ENCODE measurements around the gene ST3GAL4. TPM values are rescaled to one million over a fixed set of nuclear protein-coding genes. Genes with fewer than 3 reads are reported as not detected.
A peak's percentile ranks its signal among the peaks of the same experiment; 100 is the strongest.
"Not testable (repeated sequence)": the region's sequence is repeated elsewhere in the genome, so short reads cannot be mapped to it uniquely, and the experiment has no call there.

The ST3GAL4 gene
- total RNA-seq, 1 experiment from 2014 or later: 13.6 TPM

DNA sequence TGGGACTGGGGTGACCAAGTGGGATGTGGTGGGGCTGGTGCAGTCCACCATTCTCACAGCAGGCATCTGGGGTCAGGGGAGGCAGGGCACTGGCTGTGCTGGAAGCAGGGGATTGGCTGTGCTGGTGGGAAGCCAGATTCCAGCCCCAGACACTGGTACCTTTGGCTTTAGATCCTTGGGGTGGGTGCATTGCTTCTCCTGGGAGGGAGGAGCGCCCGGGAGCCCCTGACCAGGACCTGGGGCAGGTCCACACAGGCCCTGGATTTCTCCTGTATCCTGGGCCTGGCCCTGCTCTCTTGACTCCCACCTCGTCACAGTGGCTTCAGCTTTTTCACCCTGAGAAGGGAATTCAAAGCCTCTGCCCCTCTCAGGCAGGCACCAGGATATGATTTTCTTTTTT is 38.5 kb downstream of the ST3GAL4 start:
- no peak overlapping the region for H2BK12ac ChIP-seq (ENCODE audit: insufficient read length, low read depth, low read length)
- H3K9me3 Mint-ChIP-seq: no peaks in the 10 kb centered on the region; a peak in 1 of 5 replicates
- H3K79me2 ChIP-seq (ENCODE audit: insufficient read depth, low read length): no peaks in the 10 kb centered on the region
- TF ChIP-seq, protein P1, sequence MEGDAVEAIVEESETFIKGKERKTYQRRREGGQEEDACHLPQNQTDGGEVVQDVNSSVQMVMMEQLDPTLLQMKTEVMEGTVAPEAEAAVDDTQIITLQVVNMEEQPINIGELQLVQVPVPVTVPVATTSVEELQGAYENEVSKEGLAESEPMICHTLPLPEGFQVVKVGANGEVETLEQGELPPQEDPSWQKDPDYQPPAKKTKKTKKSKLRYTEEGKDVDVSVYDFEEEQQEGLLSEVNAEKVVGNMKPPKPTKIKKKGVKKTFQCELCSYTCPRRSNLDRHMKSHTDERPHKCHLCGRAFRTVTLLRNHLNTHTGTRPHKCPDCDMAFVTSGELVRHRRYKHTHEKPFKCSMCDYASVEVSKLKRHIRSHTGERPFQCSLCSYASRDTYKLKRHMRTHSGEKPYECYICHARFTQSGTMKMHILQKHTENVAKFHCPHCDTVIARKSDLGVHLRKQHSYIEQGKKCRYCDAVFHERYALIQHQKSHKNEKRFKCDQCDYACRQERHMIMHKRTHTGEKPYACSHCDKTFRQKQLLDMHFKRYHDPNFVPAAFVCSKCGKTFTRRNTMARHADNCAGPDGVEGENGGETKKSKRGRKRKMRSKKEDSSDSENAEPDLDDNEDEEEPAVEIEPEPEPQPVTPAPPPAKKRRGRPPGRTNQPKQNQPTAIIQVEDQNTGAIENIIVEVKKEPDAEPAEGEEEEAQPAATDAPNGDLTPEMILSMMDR (conservative IDR thresholded peaks at IDR 0.05): no peak
- H4K5ac ChIP-seq (ENCODE audit: insufficient read length, low read depth, low read length): no peak overlapping the region
- peaks cover 0 to 2% (median 0%) of the 10 kb centered on the region in 3 experiments; a peak in 2 of 7 replicates for H3K36me3 Mint-ChIP-seq (ENCODE audit: insufficient read depth in 1 of 3, low read depth in 3 of 3)
- H3K27ac Mint-ChIP-seq: peak overlapping the region in 1 of 3 experiments; percentile 75; a peak in 1 of 7 replicates
- H3K23me2 ChIP-seq (ENCODE audit: insufficient read length, low read depth, low read length, poor library complexity, severe bottlenecking): no peaks in the 10 kb centered on the region
- no CpG with 5 or more reads among the region's 3 CpGs for WGBS (ENCODE audit: extremely low coverage, insufficient read length, low lambda C conversion rate)
- H3K27me3 ChIP-seq (ENCODE audit: insufficient read depth, low read length): no peaks in the 10 kb centered on the region
- no peak overlapping the region for H2AK5ac ChIP-seq (ENCODE audit: insufficient read length, low read length)
- no peaks in the 10 kb centered on the region for H4K20me1 ChIP-seq (ENCODE audit: control insufficient read depth, insufficient read depth, insufficient read length)
- H3K27ac ChIP-seq (ENCODE audit: insufficient read length, low read depth, low read length): no peak overlapping the region
- H3T11ph ChIP-seq (ENCODE audit: low read length): no peak overlapping the region
- H3K79me1 ChIP-seq (ENCODE audit: insufficient read depth, low read depth, low read length, poor library complexity, severe bottlenecking): no peaks in the 10 kb centered on the region
- no peak overlapping the region for H3K4me3 Mint-ChIP-seq
- H3K9ac ChIP-seq (ENCODE audit: extremely low read depth, insufficient read length, low read length): no peak overlapping the region
- H4K91ac ChIP-seq (ENCODE audit: insufficient read length, low read depth, low read length): no peak overlapping the region
- H2BK20ac ChIP-seq (ENCODE audit: low read depth, low read length, poor library complexity, severe bottlenecking): no peak overlapping the region
- H3K4me1 ChIP-seq (ENCODE audit: insufficient read depth, low read length): no peaks in the 10 kb centered on the region
- H2BK5ac ChIP-seq (ENCODE audit: insufficient read length, low read length): no peak overlapping the region
- no peaks in the 10 kb centered on the region for H3K27me3 Mint-ChIP-seq (ENCODE audit: low read depth)
- H3K23ac ChIP-seq (ENCODE audit: insufficient read length, low read depth, low read length): no peak overlapping the region
- H2AFZ ChIP-seq (ENCODE audit: low read length): no peak overlapping the region
- H3K9me3 ChIP-seq (ENCODE audit: control insufficient read depth, low read depth, low read length): no peaks in the 10 kb centered on the region
- H3K4me1 Mint-ChIP-seq: peaks cover 13 to 17% of the 10 kb centered on the region in 2 experiments
- H4K8ac ChIP-seq (replicated peaks; ENCODE audit: insufficient read length, low read depth, low read length): no peak overlapping the region
- no peak overlapping the region for H3K56ac ChIP-seq (ENCODE audit: insufficient read length, low read depth, low read length)
- no peak overlapping the region for H2BK15ac ChIP-seq (ENCODE audit: low read depth, low read length)
- DNase-seq: no peak
- H3K4me2 ChIP-seq (ENCODE audit: insufficient read depth, insufficient read length, low read length): no peak overlapping the region
- H3K18ac ChIP-seq (ENCODE audit: insufficient read length, low read depth, low read length): no peak overlapping the region
- H3K14ac ChIP-seq (ENCODE audit: insufficient read depth, low read length): no peak overlapping the region
- H2BK120ac ChIP-seq (ENCODE audit: low read depth, low read length, poor library complexity, severe bottlenecking): no peak overlapping the region
- H3K4ac ChIP-seq (ENCODE audit: low read depth, low read length): no peak overlapping the region

DNA sequence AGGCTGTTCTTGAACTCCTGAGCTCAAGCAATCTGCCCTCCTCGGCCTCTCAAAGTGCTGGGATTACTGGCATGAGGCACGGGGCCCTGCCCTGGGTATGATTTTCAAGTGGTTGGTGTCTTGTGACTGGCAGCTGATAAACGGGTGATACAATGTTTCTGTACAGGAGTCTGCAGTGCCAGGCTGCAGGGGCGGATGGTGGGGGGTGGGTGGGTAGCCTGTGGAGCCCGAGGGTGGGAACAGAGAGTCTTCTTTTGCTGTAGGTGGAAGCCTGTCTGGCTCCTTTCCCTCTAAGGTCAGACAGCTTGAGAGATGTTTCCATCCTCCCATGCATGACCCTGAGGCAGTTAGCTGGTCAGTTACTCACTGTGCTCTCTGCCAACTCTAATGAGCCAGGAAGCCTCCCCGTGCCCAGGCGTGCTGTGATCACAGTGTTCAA is 39.2 kb downstream of the ST3GAL4 start:
- not testable (repeated sequence) for H2BK15ac ChIP-seq (ENCODE audit: low read depth, low read length); H3T11ph ChIP-seq (ENCODE audit: low read length); H3K56ac ChIP-seq (ENCODE audit: insufficient read length, low read depth, low read length); H3K9ac ChIP-seq (ENCODE audit: extremely low read depth, insufficient read length, low read length); H4K5ac ChIP-seq (ENCODE audit: insufficient read length, low read depth, low read length); H3K27ac Mint-ChIP-seq; H3K23me2 ChIP-seq (ENCODE audit: insufficient read length, low read depth, low read length, poor library complexity, severe bottlenecking); H2BK12ac ChIP-seq (ENCODE audit: insufficient read length, low read depth, low read length); DNase-seq; H3K27me3 Mint-ChIP-seq (ENCODE audit: low read depth); H3K4me2 ChIP-seq (ENCODE audit: insufficient read depth, insufficient read length, low read length); H3K23ac ChIP-seq (ENCODE audit: insufficient read length, low read depth, low read length); H2BK120ac ChIP-seq (ENCODE audit: low read depth, low read length, poor library complexity, severe bottlenecking); H3K27me3 ChIP-seq (ENCODE audit: insufficient read depth, low read length); H2AK5ac ChIP-seq (ENCODE audit: insufficient read length, low read length); H2BK5ac ChIP-seq (ENCODE audit: insufficient read length, low read length); H3K79me2 ChIP-seq (ENCODE audit: insufficient read depth, low read length); H4K91ac ChIP-seq (ENCODE audit: insufficient read length, low read depth, low read length); H3K18ac ChIP-seq (ENCODE audit: insufficient read length, low read depth, low read length); H3K4ac ChIP-seq (ENCODE audit: low read depth, low read length); H3K9me3 Mint-ChIP-seq; H3K36me3 Mint-ChIP-seq (ENCODE audit: insufficient read depth in 1 of 3, low read depth in 3 of 3); H3K4me1 ChIP-seq (ENCODE audit: insufficient read depth, low read length); H2AFZ ChIP-seq (ENCODE audit: low read length); H2BK20ac ChIP-seq (ENCODE audit: low read depth, low read length, poor library complexity, severe bottlenecking); H3K4me3 Mint-ChIP-seq; H3K79me1 ChIP-seq (ENCODE audit: insufficient read depth, low read depth, low read length, poor library complexity, severe bottlenecking); H3K27ac ChIP-seq (ENCODE audit: insufficient read length, low read depth, low read length); H3K14ac ChIP-seq (ENCODE audit: insufficient read depth, low read length); H4K8ac ChIP-seq (replicated peaks; ENCODE audit: insufficient read length, low read depth, low read length); H4K20me1 ChIP-seq (ENCODE audit: control insufficient read depth, insufficient read depth, insufficient read length); H3K9me3 ChIP-seq (ENCODE audit: control insufficient read depth, low read depth, low read length)
- peaks cover 13 to 17% of the 10 kb centered on the region in 2 experiments for H3K4me1 Mint-ChIP-seq
- WGBS (ENCODE audit: extremely low coverage, insufficient read length, low lambda C conversion rate): no CpG with 5 or more reads among the region's 7 CpGs

Data from H9 (cell line).